GM21423 (cell line): Measurements from ENCODE around the gene PEX10.

Experiments
- ATAC-seq: cut with Tn5 transposase; IDR thresholded peaks from one replicate; pipeline ENCODE4 v1.9.1; 2021; ENCODE audit warnings: mild to moderate bottlenecking, moderate library complexity; ENCODE audit not compliant: unreplicated experiment

PEX10 gene

DNA sequence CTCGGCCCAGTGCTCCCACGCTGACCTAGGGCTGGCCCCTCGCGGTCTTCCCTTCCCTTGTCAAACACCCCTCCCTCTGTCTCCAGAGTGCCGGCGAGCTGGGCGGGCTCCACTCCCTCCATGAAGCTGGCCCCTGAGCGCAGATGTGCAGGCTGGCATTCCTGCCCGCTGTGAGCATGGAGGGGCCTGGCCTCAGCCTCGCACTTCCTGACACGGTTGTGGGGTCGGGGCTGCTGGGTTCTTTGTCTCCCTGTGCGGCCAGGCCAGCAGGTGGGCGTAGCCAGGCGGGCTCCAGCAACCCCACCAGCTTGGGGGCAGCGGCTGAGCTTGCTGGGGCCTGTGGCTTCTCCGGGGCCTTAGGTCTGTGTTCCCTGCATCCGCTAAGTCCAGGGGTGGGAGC lies 14.2 kb upstream of the PEX10 start:
- no peak for ATAC-seq

DNA sequence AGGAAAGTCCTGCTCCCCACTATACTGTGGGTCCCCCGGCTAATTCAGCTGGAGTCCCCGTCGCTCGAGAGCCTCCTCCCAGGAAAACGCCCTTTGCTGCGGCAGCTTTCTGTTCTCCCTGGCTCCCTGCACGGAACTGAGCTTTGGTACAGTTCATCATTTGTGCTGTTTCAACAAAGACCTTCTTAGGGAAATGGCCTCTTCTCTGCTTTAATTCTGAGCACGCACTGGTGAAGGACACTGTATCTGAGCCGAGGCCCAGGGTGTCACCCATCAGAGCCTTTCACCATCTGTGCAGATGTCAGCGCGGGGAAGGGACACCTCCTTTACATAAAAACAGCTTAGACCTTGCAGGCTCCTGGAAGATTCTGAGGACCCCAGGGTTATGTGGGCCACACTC lies 13.5 kb upstream of the PEX10 start:
- ATAC-seq = no peak

- no peak for ATAC-seq
Observed at GRCh38 chr1:2422523-2422922, 10.2 kb upstream of the PEX10 start.

- no peak for ATAC-seq
Observed at GRCh38 chr1:2419416-2419815, 7.1 kb upstream of the PEX10 start.

GRCh38 chr1:2418791-2419320 lies 6.5 kb upstream of the PEX10 start:
- no peak for ATAC-seq

DNA sequence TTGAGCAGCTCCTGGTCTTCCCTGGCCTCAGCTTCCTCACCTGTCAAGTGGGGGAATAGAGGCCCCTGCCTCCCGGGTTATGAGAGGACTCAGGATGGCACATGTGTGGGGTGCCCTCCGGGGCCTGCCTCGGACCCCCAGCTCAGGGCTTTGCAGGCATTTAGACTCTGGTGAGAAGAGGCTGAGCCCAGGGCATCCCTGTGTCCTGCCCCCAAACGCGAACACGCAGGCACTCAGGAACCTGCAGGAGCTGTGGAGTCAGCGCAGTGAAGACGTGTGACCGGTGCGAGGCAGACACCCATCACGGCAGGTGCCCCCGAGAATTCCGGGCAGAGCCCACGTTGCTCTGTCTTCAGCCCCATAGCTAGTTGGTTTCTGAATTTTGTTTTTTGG lies 5.5 kb upstream of the PEX10 start:
- no peak for ATAC-seq

DNA sequence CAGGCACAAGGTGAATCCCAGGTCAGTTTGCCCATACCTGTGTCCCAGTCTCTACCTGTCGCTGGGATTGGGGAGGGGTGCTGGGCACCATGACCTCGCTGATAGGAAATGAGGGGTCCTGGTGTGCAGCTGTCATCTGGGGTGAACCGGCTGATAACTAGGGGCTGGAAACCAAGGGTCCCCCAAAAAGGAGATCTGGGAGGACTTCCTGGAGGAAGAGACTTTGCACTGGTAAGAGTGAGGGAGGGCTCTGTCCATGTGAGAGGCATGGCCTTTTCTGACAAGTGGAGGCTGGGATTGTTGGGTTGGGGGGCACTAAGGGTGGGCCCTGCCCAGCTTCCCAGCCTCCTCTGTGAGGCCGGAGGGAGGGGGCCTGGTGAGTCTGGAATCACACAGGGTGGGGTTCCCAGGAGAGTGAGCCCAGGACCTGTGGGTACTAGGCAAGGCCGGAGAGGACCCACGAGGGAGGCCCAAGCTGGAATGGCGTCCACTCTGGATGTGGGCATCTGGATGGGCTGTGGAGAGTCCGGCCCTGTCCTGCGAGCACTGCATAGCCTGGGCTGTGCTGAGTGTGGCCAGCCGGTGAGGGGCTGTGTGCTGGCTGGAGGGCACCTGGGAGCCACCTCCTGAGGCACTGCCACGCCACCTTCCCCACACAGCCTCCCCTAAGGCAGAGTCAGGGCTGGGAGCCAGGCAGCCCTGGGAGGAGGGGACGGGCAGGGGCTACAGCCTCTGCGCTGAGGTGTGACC lies 4.9 kb upstream of the PEX10 start:
- no peak for ATAC-seq

DNA sequence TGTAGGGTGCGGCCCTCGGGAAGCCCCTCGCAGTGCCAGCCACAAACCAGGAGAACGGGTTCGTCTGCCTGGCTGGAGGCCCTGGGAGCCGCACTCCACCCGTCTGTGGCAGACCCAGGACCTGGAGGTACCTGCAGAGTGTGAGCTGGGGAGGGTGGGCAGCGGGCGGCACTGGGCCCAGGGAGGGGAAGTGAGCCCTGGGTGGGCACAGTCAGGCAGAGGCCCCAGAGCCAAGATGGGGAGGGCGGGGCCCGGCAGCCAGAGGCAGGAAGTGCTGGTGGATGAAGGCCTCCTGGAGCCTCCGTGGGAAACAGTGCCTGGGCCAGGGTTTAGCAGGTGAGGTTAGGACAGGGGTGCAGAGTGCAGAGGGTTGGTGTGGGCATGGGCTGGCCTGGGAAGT lies 4.0 kb upstream of the PEX10 start:
- ATAC-seq = no peak

DNA sequence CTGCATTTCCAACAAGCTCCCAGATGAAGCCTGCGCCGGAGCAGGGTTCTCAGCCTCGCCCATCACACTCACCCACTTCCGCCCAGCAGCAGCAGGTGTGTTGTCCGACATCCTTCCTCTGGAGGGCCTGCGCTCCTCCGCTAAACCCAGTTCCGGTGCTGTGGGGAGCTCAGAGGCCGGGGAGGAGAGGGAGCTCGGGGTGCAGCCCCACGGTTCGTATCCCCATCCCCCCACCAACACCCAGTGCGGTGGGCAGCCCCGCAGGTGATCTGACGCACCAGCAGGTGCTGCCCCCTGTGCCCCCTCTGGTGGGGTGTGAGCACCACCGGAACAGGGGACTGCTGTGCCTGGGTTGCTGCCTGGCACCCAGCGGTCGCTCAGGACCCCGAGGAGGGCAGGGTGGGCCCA lies 3.4 kb upstream of the PEX10 start:
- no peak for ATAC-seq

DNA sequence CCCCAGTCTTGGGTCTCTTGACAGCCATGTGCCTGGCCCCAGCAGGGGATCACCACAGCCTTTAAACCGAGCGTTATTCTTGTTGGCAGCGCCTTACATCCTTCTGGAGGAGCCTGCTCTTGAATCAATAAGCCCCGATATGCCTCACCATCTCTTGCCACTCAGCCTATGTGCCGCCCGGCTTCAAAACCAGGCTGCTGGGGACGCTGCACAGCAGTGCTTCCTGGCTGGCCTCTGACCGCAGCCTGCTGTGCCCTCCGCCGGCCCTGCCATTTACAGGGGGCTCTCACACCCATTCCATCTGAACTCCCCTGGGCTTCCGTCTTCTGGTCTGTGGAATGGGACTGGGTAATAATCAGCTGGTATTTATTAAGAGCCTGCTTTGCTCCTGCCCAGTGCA lies 3.0 kb upstream of the PEX10 start:
- no peak for ATAC-seq

DNA sequence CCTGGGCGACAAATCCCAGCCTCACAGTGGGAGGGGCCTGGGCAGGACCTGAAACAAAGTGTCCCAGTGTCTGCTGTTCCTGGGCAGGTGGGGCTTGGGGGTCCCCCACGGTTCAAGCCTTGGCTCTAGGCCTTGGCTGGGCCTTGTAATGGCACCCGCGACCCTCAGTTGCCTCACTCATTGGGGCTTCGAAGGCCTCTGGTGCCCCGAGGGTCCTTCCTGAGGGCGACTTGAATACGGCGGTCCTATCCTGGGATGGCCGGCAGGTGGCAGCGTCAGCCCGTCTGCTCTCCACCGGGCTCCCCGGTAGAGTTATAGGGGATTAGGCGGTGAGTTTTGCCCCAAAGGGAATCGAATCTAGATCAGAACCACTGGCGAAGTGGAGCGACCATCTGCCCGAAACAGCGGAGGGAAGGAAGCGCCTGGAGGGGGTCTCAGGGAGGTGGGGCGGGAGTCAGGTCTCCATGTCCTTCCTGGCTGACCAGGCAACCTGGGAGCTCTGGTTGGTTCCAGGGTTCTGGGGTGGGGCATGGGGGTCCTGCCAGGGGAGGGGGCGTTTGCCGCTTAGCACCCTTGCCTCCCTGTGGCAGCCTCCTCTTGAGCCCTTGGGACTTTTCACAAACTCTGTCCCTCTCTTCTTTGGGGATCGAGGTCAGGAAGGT lies 2.1 kb upstream of the PEX10 start:
- ATAC-seq = no peak

DNA sequence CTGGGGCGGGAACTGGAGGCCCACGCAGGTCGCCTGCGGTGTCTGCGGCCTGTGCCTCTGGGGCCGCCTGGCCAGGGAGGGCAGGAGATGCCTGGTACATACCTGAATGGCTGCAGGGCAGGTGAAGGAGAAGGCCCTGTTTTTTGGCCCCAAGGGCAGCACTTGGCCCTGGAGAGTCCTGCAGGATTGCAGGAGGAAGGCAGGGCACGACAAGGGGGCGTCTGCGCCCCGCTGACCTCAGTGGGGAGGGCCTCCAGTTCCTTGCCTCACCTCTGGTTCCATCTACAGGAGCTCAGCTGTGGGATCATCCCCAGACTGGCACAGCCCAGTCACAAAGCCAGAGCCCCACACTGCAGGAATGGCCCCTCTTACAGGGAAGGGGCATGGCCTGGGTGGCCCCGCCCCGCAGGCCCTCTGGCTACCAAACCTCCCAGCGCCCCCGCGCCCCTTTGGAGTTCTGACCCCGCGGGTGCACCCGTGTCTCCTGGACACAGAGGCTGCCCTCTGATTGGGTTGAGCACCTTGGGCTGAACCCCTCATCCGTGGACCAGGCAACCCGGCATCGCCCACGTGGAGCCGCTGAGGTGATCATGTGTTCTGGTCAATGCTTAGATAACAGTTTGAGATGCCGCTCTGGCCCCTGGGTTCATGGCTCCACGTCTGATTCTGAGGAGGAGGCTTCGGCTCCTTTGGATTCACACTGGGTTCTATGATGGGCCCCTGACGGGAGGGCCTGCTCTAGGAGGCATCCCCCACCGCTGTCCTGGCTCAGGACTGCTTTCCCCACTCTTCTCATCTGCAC lies 1.3 kb upstream of the PEX10 start:
- ATAC-seq = no peak

DNA sequence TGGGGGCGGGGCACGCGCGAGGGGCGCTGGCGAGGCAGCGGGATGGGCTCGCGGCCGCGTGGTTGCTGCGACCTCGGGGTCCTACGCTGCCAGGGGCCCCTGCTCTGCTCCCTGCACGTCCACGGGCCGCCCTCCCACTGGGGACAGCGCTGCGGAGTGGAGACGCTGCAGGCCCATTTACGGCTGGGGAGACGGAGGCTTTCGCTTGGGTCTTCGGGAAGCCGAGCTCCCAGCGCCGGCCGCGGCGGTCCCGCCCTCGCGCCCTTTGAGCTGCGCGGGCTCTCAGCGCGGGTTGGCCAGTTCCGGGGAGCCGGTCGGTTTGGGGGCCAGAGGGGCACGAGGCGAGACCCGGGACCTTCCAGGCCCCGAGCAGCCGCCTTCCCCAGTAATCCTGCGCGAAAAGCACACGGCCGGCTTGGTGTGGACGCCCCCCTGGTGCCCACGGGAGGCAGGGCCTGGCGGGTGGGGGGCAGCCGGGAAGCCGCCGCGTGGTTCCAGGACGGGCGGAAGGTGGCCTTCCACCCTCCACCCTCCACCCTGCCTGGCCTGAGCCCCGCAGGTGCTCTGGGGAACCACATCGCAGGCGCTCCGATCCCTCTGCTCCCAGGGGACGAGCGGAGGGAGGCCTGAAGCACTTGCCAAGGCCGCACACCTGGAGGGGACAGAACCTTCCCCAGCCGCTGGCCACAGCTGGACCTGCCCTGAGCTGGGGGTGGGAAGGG lies 570 bp upstream of the PEX10 start:
- ATAC-seq = peak; percentile 14

- peak; percentile 21 for ATAC-seq
Observed at GRCh38 chr1:2411801-2412394, 466 bp downstream of the PEX10 start.

GRCh38 chr1:2409745-2410144 lies 2.6 kb downstream of the PEX10 start:
- ATAC-seq = no peak

DNA sequence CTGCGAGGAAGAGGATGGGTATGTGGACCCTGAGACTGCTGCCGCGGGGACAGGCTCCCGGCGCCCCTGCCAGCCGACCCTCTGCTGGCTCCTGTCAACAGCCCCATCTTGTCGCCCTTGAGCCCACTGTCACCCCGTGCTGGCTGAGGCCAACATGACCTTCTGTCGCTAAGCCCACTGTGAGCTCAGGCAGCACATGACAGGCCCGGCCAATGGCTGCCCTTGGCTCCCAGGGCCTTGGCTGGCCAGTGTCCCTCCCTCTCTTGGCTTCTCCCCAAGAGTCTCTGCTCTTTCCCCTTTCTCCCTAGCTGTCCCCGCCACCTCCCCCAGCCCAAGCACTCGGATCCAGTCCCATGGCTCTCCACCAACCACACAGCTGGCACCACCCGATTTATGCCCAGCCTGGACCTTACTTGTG lies 3.5 kb downstream of the PEX10 start:
- no peak for ATAC-seq

- no peak for ATAC-seq
Observed at GRCh38 chr1:2408456-2408855, 3.9 kb downstream of the PEX10 start.

DNA sequence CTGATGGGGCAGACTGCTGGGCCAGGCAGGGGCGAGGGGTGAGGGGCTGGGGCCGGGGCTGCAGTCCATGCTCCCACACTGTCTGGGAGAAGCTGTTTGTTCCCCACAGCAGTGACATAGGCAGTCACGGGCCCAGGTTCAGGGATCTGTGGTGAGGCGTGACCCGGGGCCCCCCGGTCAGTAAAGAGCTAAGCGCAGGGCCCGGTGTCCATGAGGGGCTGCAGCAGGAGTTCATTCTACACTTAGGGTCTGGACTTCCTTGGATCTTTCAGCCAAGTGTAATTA lies 4.4 kb downstream of the PEX10 start:
- no peak for ATAC-seq

DNA sequence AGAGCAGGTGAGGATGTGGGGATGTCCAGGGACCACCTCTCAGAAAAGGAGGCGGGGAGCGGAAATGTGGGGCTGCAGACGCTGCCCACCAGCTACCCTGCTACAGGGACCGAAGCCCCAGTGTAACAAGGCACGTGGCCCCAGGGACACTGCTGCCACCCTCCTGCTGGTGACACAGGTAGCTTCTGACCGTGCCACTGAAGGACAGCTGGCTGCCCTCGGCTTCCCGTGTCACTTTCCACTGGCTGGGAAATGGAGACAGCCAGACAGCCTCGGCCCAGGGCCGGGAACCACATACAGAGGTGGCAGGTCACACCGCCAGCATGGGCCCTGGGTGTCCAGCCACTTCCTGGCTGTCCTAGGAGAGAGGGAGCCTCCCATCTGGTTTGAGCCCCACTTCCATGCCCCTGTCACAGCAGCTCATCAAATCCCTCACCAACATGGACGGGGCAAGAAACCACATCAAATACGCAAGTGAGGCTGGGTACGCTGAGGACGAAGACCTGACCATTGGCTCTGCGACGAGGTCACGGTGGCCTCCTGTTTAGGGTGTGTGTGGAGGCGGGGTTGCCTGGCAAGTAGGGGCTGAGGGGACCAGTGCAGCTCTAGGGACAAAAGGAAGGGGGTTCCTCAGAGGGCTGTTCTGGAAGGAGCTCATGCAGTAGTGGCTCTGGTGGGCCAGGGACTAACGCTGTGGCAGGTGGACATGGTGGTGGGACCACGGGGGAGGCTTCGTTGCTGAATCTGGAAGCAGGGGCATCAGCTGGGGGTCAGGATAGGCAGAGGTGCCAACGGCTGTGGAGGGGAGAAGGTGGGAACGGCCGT lies 5.0 kb downstream of the PEX10 start:
- ATAC-seq = no peak

GRCh38 chr1:2406451-2407041 lies 5.8 kb downstream of the PEX10 start:
- no peak for ATAC-seq
